Heart right ventricle (tissue), 16 donors: ENCODE results near the gene RALGPS1. TPM values are rescaled to one million over a fixed set of nuclear protein-coding genes. Genes with fewer than 3 reads are reported as not detected.

Source experiments
- ATAC-seq, 8 donors: fragments of 200-7000 bp; cut with Tn5 transposase; one replicate each; pipeline ENCODE4 v1.9.1; 2020; ENCODE audit warnings: mild to moderate bottlenecking in 8 of 8, moderate library complexity in 8 of 8, moderate number of reproducible peaks in 1 of 8
- DNase-seq, 2 donors: peaks; one replicate each; pipeline ENCODE4 v3.0.0-alpha.2; 2020
- H3K27ac ChIP-seq, 10 donors: fragments of 200-600 bp; sonication (generic) in 2 of 10; one replicate each; pipeline versions ENCODE4 v1.5.0 to v1.8.0; 2020 to 2022; ENCODE audit warnings: mild to moderate bottlenecking in 3 of 10
- H3K27me3 ChIP-seq, 7 donors: fragments of 200-600 bp; one replicate each; pipeline ENCODE4 v1.8.0; 2021 to 2022; ENCODE audit warnings: mild to moderate bottlenecking in 2 of 7
- H3K36me3 ChIP-seq, 9 donors: fragments of 200-600 bp; sonication (generic) in 1 of 9; one replicate each; pipeline versions ENCODE4 v1.5.0 to v1.8.0; 2020 to 2022; ENCODE audit warnings: mild to moderate bottlenecking in 2 of 9
- H3K4me1 ChIP-seq, 9 donors: fragments of 200-600 bp; sonication (generic) in 1 of 9; one replicate each; pipeline versions ENCODE4 v1.5.0 to v1.8.0; 2020 to 2022; ENCODE audit warnings: mild to moderate bottlenecking in 4 of 9
- H3K4me3 ChIP-seq, 10 donors: fragments of 200-600 bp; sonication (generic) in 2 of 10; one replicate each; pipeline versions ENCODE4 v1.5.0 to v1.8.0; 2020 to 2022; ENCODE audit warnings: mild to moderate bottlenecking in 7 of 10, moderate library complexity in 2 of 10
- H3K9me3 ChIP-seq, 11 donors: fragments of 200-600 bp in 10 of 11; sonication (generic) in 2 of 11; one replicate each; pipeline versions ENCODE4 v1.5.0 to v1.8.0; 2013 to 2022; ENCODE audit warnings: mild to moderate bottlenecking in 2 of 11, control low read depth in 1 of 11, moderate library complexity in 1 of 11
- CTCF ChIP-seq, 9 donors: fragments of 200-600 bp; sonication (generic) in 2 of 9; IDR thresholded peaks; one replicate each; pipeline versions ENCODE4 v1.5.0 to v1.8.0; 2021 to 2022; ENCODE audit warnings: antibody characterized with exemption in 9 of 9, mild to moderate bottlenecking in 5 of 9, moderate library complexity in 1 of 9
- WGBS, 2 donors: extraction: QIAGEN DNeasy Blood & Tissue Kit; methylation state at CpG; one replicate each; pipeline ENCODE4 v1.1.7; 2013; ENCODE audit warnings: inconsistent platforms in 1 of 2; 5-methylcytosine and 5-hydroxymethylcytosine counted together
- intact Hi-C, 10 donors: fragments of 100-400 bp; cut with DNase I; formaldehyde crosslinking; loops; one replicate each; pipeline versions ENCODE4 v1.11.1 to v1.14.2; 2022
- polyA plus RNA-seq, 2 donors: library from polyadenylated mRNA; stranded (reverse); fragments of 200-250 nt; gene quantifications; one replicate each; pipeline ENCODE4 v1.2.3, GENCODE V29; 2013
- total RNA-seq, 10 donors: library from RNA; stranded (reverse); fragmentation: NEBNext Ultra II Directional in 3 of 10; extraction: Animal tissue kit (Norgen Biotek cat#: 25700) in 3 of 10; gene quantifications; one replicate each; pipeline versions ENCODE4 v1.2.1 to v1.2.4, GENCODE V29; 2021 to 2023
- donor health status: Arrhythmogenic right ventricular cardiomyopathy.
- donor health status: ischemic (EF 13 %, LVEDD 7.1; RV severe dilation, severe dysfunction).
- donor health status: healthy with polysubstance abuse.
- donor health status: DM: no; HTN: yes; CAD: no.
- donor health status: DM: no; HTN: no; CAD: no.
- donor health status: ischemic (EF 25% LVEDD 6.9; RV normal size, moderate dysfunction).
- donor health status: ischemic (EF 25% LVEDD 5.7; RV mildly dilated, moderate dysfunction).
- donor health status: healthy.
- donor health status: DM: yes; HTN: yes; CAD: no.
- donor health status: Ischemic cardiomyopathy.
- donor health status: ischemic (EF 35%, LVEDD 5.7; RV mildly dilated, moderate dysfunction).
- donor health status: nonischemic (EF 11% LVEDD 7.7; RV severe dilation, severe dysfunction).
- donor health status: DM: yes; HTN: yes; CAD: no.
- donor health status: PGD.
- donor health status: ischemic (EF 29% LVEDD 5.4; RV normal size, mild dysfunction).
- donor health status: nonischemic (EF 23%, LVEDD 6.1; RV moderate dilation, normal function).

RALGPS1 gene
- total and polyA plus RNA-seq, 12 donors: 4.2 to 25.0 (median 16.8) TPM

DNA sequence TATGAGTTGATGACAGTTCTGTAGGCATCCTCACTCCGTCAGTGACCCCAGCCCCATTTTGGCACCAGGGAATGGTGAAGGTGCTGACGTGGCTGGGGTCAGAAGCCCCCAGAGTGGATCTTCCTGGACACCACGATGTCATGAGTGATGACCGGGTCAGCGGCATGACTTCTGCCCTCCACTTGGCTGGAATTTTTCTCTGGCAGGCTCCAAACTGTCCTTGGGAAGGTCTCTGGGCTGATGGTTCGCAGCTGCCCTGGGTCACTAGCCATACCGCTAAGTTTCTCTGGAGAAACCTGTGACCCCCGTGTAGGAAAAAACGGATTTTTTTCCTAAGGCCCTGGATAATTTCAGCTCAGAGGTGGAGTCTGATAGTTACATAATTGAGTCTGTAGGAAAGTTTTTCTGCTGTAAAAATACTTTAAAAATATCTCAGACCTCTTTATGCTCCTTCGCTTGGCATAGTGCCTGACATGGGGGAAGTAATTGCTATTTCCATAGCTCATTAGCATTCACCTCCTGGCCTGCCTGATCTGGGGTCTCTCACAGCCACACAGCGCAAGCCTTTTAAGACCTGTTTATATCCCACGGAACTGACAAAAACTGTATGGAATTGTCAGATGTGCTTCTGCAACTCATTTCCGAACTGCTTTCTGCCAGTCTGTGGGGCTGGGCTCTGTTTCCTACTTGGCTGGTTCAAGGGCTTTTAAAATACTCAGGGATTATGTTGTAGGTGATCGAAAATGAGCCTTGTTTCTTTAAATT, 138.7 kb downstream of the RALGPS1 start:
- Histone ChIP-seq H3K4me3 (no peak overlapping the region), H3K27ac (peak overlapping the region in 9 of 10 donors; percentile 36 to 81 (median 68)), H3K36me3 (no peaks in the 10 kb centered on the region), H3K9me3 (no peaks in the 10 kb centered on the region), H3K27me3 (no peaks in the 10 kb centered on the region), H3K4me1 (peaks cover 22 to 100% (median 60%) of the 10 kb centered on the region in 9 donors)
- DNase-seq (peak; percentile 17 to 55), ATAC-seq (peak in 5 of 8 donors; percentile 5 to 47 (median 42))
- intact Hi-C loops: loop anchor here in 3 of 10 donors (5.0 to 10.0 kb wide), 4 partner anchors 69 to 142 kb away; partner anchors contain the start of gene ANGPTL2 (in 1 of the 3)
- TF ChIP-seq CTCF (IDR thresholded peaks at IDR 0.05): no peak
- WGBS, 2 donors: 34 to 39% methylated on average over 14 of the region's 14 CpGs

- TF ChIP-seq CTCF (IDR thresholded peaks at IDR 0.05): no peak
- H3K27me3 ChIP-seq: no peaks in the 10 kb centered on the region
- no peaks in the 10 kb centered on the region for H3K9me3 ChIP-seq
- no peaks in the 10 kb centered on the region for H3K36me3 ChIP-seq
- H3K4me3 ChIP-seq: no peak overlapping the region
- H3K4me1 ChIP-seq: peaks cover 22 to 100% (median 60%) of the 10 kb centered on the region in 9 donors
- ATAC-seq: peak in 1 of 8 donors; percentile 14
- DNase-seq: no peak
- 56 to 71% methylated on average over 5 of the region's 5 CpGs for WGBS, 2 donors
- intact Hi-C loops: loop anchor here in 3 of 10 donors (5.0 to 10.0 kb wide), 4 partner anchors 68 to 141 kb away; partner anchors contain the start of gene ANGPTL2 (in 1 of the 3)
- peak overlapping the region in 9 of 10 donors; percentile 36 to 81 (median 68) for H3K27ac ChIP-seq
Observed at GRCh38 chr9:127053960-127054359, 139.4 kb downstream of the RALGPS1 start.

- no peaks in the 10 kb centered on the region for H3K36me3 ChIP-seq
- intact Hi-C loops: loop anchor here in 3 of 10 donors (5.0 to 10.0 kb wide), 3 partner anchors 81 to 139 kb away; no protein-coding TSS in a partner anchor
- H3K27ac ChIP-seq: peak overlapping the region in 3 of 10 donors; percentile 8 to 53 (median 18)
- no peaks in the 10 kb centered on the region for H3K27me3 ChIP-seq
- no peak overlapping the region for H3K4me3 ChIP-seq
- TF ChIP-seq CTCF (IDR thresholded peaks at IDR 0.05): no peak
- DNase-seq (no peak), ATAC-seq (peak in 3 of 8 donors; percentile 26 to 74 (median 50))
- no peaks in the 10 kb centered on the region for H3K9me3 ChIP-seq
- peaks cover 22 to 96% (median 58%) of the 10 kb centered on the region in 9 donors for H3K4me1 ChIP-seq
Observed at GRCh38 chr9:127055745-127056402, 141.3 kb downstream of the RALGPS1 start.

DNA sequence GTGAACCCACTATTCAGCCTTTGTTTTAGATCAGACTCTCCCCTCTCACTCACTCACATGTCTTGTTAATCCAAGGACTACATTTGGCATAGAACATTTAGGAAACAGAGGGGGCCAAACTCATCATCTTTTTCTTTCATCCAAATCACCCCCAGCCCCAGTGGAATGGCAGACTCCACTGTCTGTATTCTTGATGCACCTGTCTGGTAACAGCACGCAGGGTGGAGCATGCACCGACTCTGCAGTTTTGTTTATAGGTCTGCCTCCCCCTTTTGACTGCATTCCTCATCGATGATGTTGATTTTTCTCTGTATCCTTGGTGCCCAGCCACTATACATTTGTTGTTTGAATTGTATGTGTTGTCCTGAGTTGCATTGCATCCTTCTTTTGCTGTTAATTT, 141.9 kb downstream of the RALGPS1 start:
- Histone ChIP-seq H3K9me3 (no peaks in the 10 kb centered on the region), H3K27me3 (no peaks in the 10 kb centered on the region), H3K36me3 (no peaks in the 10 kb centered on the region), H3K4me1 (peaks cover 22 to 90% (median 58%) of the 10 kb centered on the region in 9 donors), H3K27ac (peak overlapping the region in 3 of 10 donors; percentile 8 to 41 (median 18)), H3K4me3 (no peak overlapping the region)
- WGBS, 2 donors: 92 to 95% methylated on average over 3 of the region's 3 CpGs
- no peak for ATAC-seq
- no peak for DNase-seq
- intact Hi-C loops: loop anchor here in 3 of 10 donors (5.0 to 10.0 kb wide), 3 partner anchors 82 to 138 kb away; no protein-coding TSS in a partner anchor
- no peak for TF ChIP-seq CTCF (IDR thresholded peaks at IDR 0.05)
